ENCODE measurements around the gene VWC2.

The VWC2 gene

DNA sequence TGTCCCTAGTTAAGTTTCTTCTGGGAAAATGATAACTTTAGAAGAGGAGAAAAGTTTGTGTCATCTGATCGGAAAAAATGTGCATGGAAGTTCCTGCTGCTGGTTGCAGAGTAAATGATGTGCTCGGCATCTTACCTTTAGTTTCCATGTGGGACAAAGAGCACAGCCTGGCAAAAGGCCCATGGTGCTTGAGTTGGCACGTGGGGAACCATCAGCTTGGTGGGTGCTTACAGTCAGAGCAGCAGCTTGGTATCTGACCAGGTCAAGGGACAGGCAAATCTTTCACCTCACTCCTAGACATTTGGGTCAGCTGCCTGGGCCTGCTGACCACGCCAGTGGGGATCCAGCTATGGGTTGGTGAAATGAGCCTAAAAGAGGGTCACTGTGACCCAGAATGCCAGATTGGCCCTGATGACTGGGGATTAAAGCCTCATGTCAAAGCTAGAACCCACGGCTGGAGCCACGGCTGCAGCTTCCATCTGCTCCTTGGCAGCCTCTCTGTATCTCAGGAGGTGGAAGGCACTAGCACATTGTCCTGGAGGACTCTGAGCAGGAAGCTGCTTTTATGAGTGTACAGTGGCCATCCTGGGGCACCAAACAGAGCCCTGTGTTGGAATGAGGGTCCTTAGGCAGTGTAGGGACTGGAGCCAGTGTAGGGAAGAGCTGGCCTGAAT, 24.7 kb downstream of the VWC2 start:
- Histone ChIP-seq H3K4me3 (ENCODE audit: low read depth, low read length) (no peak overlapping the region), H3K4me1 (no peaks in the 10 kb centered on the region), H3K27ac (no peak overlapping the region), H3K4me2 (ENCODE audit: low read length) (no peak overlapping the region), H3K36me3 (ENCODE audit: control insufficient read depth, insufficient read depth, low read length) (no peaks in the 10 kb centered on the region), H3K9ac (no peak overlapping the region), H2AFZ (no peak overlapping the region), H3K9me3 (ENCODE audit: control insufficient read depth, low read length) (no peaks in the 10 kb centered on the region), H3K79me2 (no peaks in the 10 kb centered on the region), H3K27me3 (ENCODE audit: control insufficient read depth, insufficient read depth, low read length) (no peaks in the 10 kb centered on the region)
- TF ChIP-seq, protein P1, sequence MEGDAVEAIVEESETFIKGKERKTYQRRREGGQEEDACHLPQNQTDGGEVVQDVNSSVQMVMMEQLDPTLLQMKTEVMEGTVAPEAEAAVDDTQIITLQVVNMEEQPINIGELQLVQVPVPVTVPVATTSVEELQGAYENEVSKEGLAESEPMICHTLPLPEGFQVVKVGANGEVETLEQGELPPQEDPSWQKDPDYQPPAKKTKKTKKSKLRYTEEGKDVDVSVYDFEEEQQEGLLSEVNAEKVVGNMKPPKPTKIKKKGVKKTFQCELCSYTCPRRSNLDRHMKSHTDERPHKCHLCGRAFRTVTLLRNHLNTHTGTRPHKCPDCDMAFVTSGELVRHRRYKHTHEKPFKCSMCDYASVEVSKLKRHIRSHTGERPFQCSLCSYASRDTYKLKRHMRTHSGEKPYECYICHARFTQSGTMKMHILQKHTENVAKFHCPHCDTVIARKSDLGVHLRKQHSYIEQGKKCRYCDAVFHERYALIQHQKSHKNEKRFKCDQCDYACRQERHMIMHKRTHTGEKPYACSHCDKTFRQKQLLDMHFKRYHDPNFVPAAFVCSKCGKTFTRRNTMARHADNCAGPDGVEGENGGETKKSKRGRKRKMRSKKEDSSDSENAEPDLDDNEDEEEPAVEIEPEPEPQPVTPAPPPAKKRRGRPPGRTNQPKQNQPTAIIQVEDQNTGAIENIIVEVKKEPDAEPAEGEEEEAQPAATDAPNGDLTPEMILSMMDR (IDR thresholded peaks at IDR 0.05) = no peak

DNA sequence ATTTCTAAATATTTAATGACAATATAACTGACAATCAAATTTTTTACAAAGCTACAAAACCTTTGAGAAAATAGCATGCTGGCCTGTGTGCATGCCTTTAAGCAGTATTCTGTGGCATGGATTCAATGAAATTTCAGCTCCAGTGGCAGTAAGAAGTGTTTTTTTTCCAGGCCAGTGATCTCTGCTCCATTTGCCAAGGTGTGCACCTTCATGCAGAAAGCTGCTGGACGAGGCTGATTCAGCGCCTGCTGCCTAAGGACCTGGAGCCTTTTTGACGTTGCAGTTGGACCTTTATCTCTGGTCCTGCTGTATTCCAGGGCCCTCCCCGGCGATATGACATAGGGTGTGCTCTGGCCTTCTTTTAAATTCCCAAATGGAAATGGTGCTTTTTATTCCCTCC, 26.6 kb downstream of the VWC2 start:
- Histone ChIP-seq H2AFZ (no peak overlapping the region), H3K27me3 (ENCODE audit: control insufficient read depth, insufficient read depth, low read length) (no peaks in the 10 kb centered on the region), H3K9me3 (ENCODE audit: control insufficient read depth, low read length) (no peaks in the 10 kb centered on the region), H3K4me1 (no peaks in the 10 kb centered on the region), H3K9ac (no peak overlapping the region), H3K27ac (no peak overlapping the region), H3K4me2 (ENCODE audit: low read length) (no peak overlapping the region), H3K36me3 (ENCODE audit: control insufficient read depth, insufficient read depth, low read length) (no peaks in the 10 kb centered on the region), H3K4me3 (ENCODE audit: low read depth, low read length) (no peak overlapping the region), H3K79me2 (no peaks in the 10 kb centered on the region)
- TF ChIP-seq, protein P1 (IDR thresholded peaks at IDR 0.05) = no peak

DNA sequence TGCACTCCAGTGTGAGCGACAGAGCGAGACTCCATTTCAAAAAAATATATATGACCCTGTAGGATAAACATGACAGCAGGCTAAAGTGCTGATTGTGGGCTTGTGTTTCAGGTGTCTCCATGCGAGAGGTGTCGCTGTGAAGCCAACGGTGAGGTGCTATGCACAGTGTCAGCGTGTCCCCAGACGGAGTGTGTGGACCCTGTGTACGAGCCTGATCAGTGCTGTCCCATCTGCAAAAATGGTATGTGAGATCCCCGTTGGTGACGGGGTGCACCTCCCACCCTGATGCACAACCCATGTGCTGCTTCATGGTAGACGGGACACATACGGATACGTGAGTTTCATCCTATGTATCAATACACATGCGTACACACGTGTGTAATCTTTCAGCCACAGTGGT, 29.2 kb downstream of the VWC2 start:
- H3K27ac ChIP-seq = no peak overlapping the region
- H3K9ac ChIP-seq = no peak overlapping the region
- no peak overlapping the region for H2AFZ ChIP-seq
- H3K4me2 ChIP-seq (ENCODE audit: low read length) = no peak overlapping the region
- no peaks in the 10 kb centered on the region for H3K27me3 ChIP-seq (ENCODE audit: control insufficient read depth, insufficient read depth, low read length)
- no peaks in the 10 kb centered on the region for H3K9me3 ChIP-seq (ENCODE audit: control insufficient read depth, low read length)
- H3K4me1 ChIP-seq = no peaks in the 10 kb centered on the region
- no peaks in the 10 kb centered on the region for H3K79me2 ChIP-seq
- H3K36me3 ChIP-seq (ENCODE audit: control insufficient read depth, insufficient read depth, low read length) = no peaks in the 10 kb centered on the region
- H3K4me3 ChIP-seq (ENCODE audit: low read depth, low read length) = no peak overlapping the region
- TF ChIP-seq, protein P1 (IDR thresholded peaks at IDR 0.05) = no peak

DNA sequence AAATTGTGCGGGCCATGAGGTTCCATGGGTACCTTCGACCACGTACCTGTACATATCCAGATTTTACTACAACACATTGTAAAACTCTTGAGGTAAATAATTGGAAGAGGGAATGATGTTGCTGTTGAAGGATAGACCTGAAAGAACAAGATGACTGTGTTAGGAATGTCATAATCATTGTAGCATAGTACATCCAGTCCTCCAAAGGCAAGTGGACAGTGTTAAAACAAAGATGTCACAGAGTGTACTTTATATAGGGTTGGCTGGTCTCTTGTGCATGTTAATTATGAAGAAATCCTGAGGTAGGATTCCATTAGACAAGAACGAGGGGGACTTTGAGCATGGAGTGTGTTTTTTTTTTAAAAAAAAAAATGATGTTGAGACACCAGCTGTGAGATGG, 30.4 kb downstream of the VWC2 start:
- Histone ChIP-seq H3K9me3 (ENCODE audit: control insufficient read depth, low read length) (no peaks in the 10 kb centered on the region), H2AFZ (no peak overlapping the region)

More for the DNA sequence above, 30.4 kb downstream of the VWC2 start:
- no peaks in the 10 kb centered on the region for H3K4me1 ChIP-seq
- H3K27me3 ChIP-seq (ENCODE audit: control insufficient read depth, insufficient read depth, low read length) = no peaks in the 10 kb centered on the region
- no peak overlapping the region for H3K4me3 ChIP-seq (ENCODE audit: low read depth, low read length)
- H3K9ac ChIP-seq = no peak overlapping the region
- no peak overlapping the region for H3K27ac ChIP-seq
- H3K4me2 ChIP-seq (ENCODE audit: low read length) = no peak overlapping the region
- no peaks in the 10 kb centered on the region for H3K36me3 ChIP-seq (ENCODE audit: control insufficient read depth, insufficient read depth, low read length)
- H3K79me2 ChIP-seq = no peaks in the 10 kb centered on the region
- TF ChIP-seq, protein P1 (IDR thresholded peaks at IDR 0.05) = no peak
